AG04449 (cell line): Measurements from ENCODE around the gene MAP2.
"Not testable (repeated sequence)": the region's sequence is repeated elsewhere in the genome, so short reads cannot be mapped to it uniquely, and the experiment has no call there.

Experiments used
- CTCF ChIA-PET: fragments of 350-600 bp; formaldehyde crosslinking; extraction: SDS; loops from one replicate; lab custom pipeline; 2021; ENCODE audit warnings: antibody characterized with exemption; lab: Yijun Ruan, JAX
- POLR2A ChIA-PET: fragments of 400-600, 350-600 bp; formaldehyde crosslinking; extraction: SDS; loops from one replicate; lab custom pipeline; 2020; ENCODE audit warnings: antibody characterized with exemption, inconsistent platforms; lab: Yijun Ruan, JAX
- DNase-seq: peaks from one replicate; pipeline ENCODE4 v3.0.0-alpha.2; 2010; ENCODE audit warnings: low read depth, low spot score
- H3K4me3 ChIP-seq: 2 replicates; pipeline ENCODE4 v1.5.1; 2011; ENCODE audit warnings: low read depth, mild to moderate bottlenecking, control low read depth, low read length
- CTCF ChIP-seq: IDR thresholded peaks from one replicate; pipeline ENCODE4 v1.5.1; 2011; ENCODE audit warnings: mild to moderate bottlenecking, moderate library complexity, low read length, control low read depth, inconsistent platforms; ENCODE audit not compliant: insufficient read depth; ENCODE audit errors: missing control alignments

The MAP2 gene

DNA sequence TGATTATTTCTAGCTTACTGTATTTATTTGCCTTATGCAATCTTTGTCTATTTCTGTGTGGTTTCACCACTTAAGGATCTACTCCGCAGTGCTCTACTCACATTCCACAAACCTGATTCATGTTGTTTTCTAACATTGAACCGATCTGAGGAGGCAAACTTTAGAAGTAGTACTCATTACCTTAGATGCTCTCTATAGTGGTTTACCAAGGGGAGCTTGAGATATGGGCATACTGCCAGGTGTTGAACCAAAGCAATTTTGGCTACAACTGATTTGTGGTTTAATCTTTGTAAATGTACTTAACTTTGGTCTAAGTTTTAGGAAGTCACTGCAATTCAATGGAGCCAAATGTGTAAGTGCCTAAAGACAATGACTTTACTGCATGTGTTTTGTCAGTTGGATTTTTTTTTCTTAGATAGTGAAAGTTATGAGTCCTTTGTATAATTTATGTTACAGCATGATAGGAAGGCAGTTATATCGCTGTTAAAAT is 50.1 kb downstream of the MAP2 start:
- ChIA-PET POLR2A (interaction anchor here (1.2 kb wide), 1 partner anchor 52 kb away, joined by 3 read pairs; no protein-coding TSS in a partner anchor), CTCF (interaction anchor here (1.3 kb wide), 1 partner anchor 139 kb away, joined by 3 read pairs; no protein-coding TSS in a partner anchor)
- no peak for TF ChIP-seq CTCF
- H3K4me3 ChIP-seq = no peak overlapping the region
- DNase-seq = peak; percentile 92

- CTCF ChIA-PET = no interaction called here
- no peak for DNase-seq
- POLR2A ChIA-PET = no interaction called here
- H3K4me3 ChIP-seq = no peak overlapping the region
- TF ChIP-seq CTCF = no peak
Observed at GRCh38 chr2:209474960-209475359, 51.1 kb downstream of the MAP2 start.

- no peak for DNase-seq
- CTCF ChIA-PET = interaction anchor here (1.0 kb wide), 1 partner anchor 142 kb away, joined by 3 read pairs; no protein-coding TSS in a partner anchor
- POLR2A ChIA-PET = no interaction called here
Observed at GRCh38 chr2:209476367-209477208, 52.7 kb downstream of the MAP2 start.

GRCh38 chr2:209492296-209492695 is 68.4 kb downstream of the MAP2 start:
- CTCF ChIA-PET, H3K4me3 ChIP-seq, POLR2A ChIA-PET, DNase-seq: not testable (repeated sequence)

More at GRCh38 chr2:209476367-209477208, 52.7 kb downstream of the MAP2 start:
- H3K4me3 ChIP-seq = no peak overlapping the region
- TF ChIP-seq CTCF = no peak

- POLR2A ChIA-PET = interaction anchor here (1.8 kb wide), 1 partner anchor 31 kb away, joined by 7 read pairs; no protein-coding TSS in a partner anchor
- CTCF ChIA-PET = interaction anchor here (1.3 kb wide), 1 partner anchor 161 kb away, joined by 3 read pairs; no protein-coding TSS in a partner anchor
- H3K4me3 ChIP-seq = not testable (repeated sequence)
Observed at GRCh38 chr2:209495068-209495620, 71.3 kb downstream of the MAP2 start.

GRCh38 chr2:209495855-209496585 is 72.2 kb downstream of the MAP2 start:
- CTCF ChIA-PET = interaction anchor here (1.3 kb wide), 1 partner anchor 162 kb away, joined by 3 read pairs; no protein-coding TSS in a partner anchor
- peak; percentile 93 for DNase-seq
- no peak overlapping the region for H3K4me3 ChIP-seq
- POLR2A ChIA-PET = interaction anchor here (1.8 kb wide), 1 partner anchor 30 kb away, joined by 7 read pairs; no protein-coding TSS in a partner anchor
- no peak for TF ChIP-seq CTCF

More at GRCh38 chr2:209495068-209495620, 71.3 kb downstream of the MAP2 start:
- not testable (repeated sequence) for DNase-seq
